Measurements from ENCODE around the gene OR10A5. TPM values are rescaled to one million over a fixed set of nuclear protein-coding genes. Genes with fewer than 3 reads are reported as not detected.

The OR10A5 gene
- total RNA-seq, 2 donors from 2014 or later: not detected

DNA sequence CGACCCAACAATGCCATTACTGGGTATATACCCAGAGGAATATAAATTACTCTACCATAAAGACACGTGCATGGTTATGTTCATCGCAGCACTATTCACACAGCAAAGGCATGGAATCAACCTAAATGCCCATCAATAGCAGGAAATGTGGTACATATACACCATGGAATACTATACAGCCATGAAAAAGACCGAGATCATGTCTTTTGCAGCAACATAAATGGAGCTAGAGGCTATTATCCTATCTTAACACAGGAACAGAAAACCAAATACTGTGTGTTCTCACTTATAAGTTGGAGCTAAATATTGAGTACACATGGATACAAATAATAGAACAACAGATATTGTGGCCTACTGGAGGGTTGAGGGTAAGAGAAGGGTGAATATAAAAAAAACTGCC lies 43.3 kb downstream of the OR10A5 start:
- H3K4me1 Mint-ChIP-seq (ENCODE audit: low read depth): no peaks in the 10 kb centered on the region
- no peaks in the 10 kb centered on the region for H3K36me3 Mint-ChIP-seq (ENCODE audit: insufficient read depth in 2 of 2)
- ATAC-seq (replicated peaks in 1 of 2): no peak
- no peak overlapping the region for H3K27ac Mint-ChIP-seq
- DNase-seq: no peak
- no peak overlapping the region for H3K4me3 Mint-ChIP-seq
- H3K27me3 Mint-ChIP-seq (ENCODE audit: low read depth): peaks cover 6% of the 10 kb centered on the region
- no peaks in the 10 kb centered on the region for H3K9me3 Mint-ChIP-seq

DNA sequence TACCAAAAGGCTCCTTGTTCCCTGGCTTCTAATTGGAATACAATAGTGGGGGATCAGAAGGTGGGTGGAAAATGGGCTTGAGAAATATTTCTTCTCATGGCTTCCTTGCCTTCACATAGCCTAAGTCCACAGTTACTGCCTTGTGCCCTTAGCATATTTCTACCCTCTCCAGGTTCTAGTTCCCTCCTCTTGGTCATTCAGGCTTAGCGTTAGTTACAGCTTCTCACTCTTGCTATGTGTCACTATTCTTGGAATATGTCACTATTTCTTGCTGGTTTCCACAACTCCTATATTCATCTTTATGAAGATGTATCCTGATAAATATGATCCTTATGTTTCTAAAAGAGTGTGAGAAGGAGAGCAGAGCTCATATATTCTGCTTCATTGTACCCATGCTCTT lies 44.4 kb downstream of the OR10A5 start:
- DNase-seq: no peak
- no peak overlapping the region for H3K27ac Mint-ChIP-seq
- H3K27me3 Mint-ChIP-seq (ENCODE audit: low read depth): no peaks in the 10 kb centered on the region
- no peaks in the 10 kb centered on the region for H3K9me3 Mint-ChIP-seq
- no peaks in the 10 kb centered on the region for H3K4me1 Mint-ChIP-seq (ENCODE audit: low read depth)
- no peaks in the 10 kb centered on the region for H3K36me3 Mint-ChIP-seq (ENCODE audit: insufficient read depth in 2 of 2)
- no peak for ATAC-seq (replicated peaks in 1 of 2)
- H3K4me3 Mint-ChIP-seq: no peak overlapping the region

DNA sequence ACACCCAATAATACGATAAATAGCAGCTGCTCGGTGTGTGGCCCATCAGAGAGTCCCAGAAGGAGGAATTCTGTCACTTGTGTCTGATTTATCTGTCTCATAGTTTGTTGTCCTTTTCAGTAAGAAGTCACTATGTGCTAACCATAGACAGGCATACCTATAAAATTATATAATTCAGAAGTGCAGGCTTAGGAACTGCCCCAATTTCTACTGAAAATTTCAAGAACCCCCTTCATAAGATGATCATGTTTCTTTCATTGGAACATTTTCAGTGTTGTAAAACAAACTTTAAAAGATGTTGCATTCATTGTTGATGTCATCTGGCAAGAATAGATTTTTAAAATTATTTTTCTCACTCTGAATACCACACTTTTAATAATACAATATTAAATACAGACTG lies 46.9 kb downstream of the OR10A5 start, which contains the start of gene OR2D2:
TSS of gene OR2D2 (minus strand) at position 101 of the 400 bp plus-strand sequence. CDS start at position 101, 0 bp downstream.
- Mint-ChIP-seq H3K4me3 (no peak within 1 kb of the TSS), H3K27ac (no peak within 1 kb of the TSS)
- ATAC-seq (replicated peaks in 1 of 2): no peak

DNA sequence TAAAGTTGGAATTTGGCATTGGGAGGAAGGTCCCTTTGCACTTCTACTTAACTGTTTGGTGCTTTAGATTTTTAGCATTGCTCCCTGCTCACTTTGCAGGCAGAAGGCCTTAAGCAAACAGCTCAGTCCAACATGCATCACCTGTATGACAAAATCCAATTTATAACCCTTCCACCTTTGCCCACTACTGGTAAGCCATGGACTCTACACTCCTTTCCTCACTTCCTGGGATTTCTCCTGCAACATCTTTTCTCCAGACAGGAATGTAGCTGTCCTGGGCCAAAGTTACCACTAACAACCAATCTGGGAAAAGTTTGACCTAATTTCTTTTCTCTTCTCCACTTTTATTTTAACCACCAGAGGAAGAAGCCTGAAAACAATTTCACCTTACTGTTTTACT lies 48.6 kb downstream of the OR10A5 start:
- no peak overlapping the region for H3K4me3 Mint-ChIP-seq
- H3K27me3 Mint-ChIP-seq (ENCODE audit: low read depth): peaks cover 13% of the 10 kb centered on the region
- ATAC-seq (replicated peaks in 1 of 2) (no peak), DNase-seq (no peak)
- H3K27ac Mint-ChIP-seq: no peak overlapping the region
- no peaks in the 10 kb centered on the region for H3K4me1 Mint-ChIP-seq (ENCODE audit: low read depth)
- no peaks in the 10 kb centered on the region for H3K36me3 Mint-ChIP-seq (ENCODE audit: insufficient read depth in 2 of 2)
- no peaks in the 10 kb centered on the region for H3K9me3 Mint-ChIP-seq

More for the DNA sequence above, 46.9 kb downstream of the OR10A5 start, which contains the start of gene OR2D2:
- no peak for DNase-seq
- Mint-ChIP-seq H3K27me3 (ENCODE audit: low read depth) (no peaks in the 10 kb centered on the region), H3K9me3 (no peaks in the 10 kb centered on the region), H3K36me3 (ENCODE audit: insufficient read depth in 2 of 2) (no peaks in the 10 kb centered on the region), H3K4me1 (ENCODE audit: low read depth) (no peaks in the 10 kb centered on the region)

DNA sequence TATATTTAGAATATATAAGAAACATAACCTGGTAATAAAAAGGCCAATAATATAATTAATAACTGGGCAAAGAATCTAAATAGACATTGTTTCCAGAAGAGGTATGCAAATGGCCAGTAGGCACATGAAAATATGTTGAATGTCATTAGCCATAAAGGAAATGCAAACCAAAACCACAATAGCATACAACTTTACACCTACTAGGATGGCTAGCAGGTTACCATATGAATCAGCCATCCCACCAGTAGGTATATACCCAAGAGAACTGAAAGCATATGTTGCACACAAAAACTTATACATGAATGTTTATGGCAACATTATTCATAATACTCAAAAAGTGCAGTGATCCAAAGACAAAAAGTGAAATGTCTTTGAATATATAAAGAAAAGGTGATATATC lies 49.5 kb downstream of the OR10A5 start:
- H3K36me3 Mint-ChIP-seq (ENCODE audit: insufficient read depth in 2 of 2): no peaks in the 10 kb centered on the region
- no peak for DNase-seq
- H3K27ac Mint-ChIP-seq: no peak overlapping the region
- H3K27me3 Mint-ChIP-seq (ENCODE audit: low read depth): peaks cover 13% of the 10 kb centered on the region
- H3K4me3 Mint-ChIP-seq: no peak overlapping the region
- no peaks in the 10 kb centered on the region for H3K9me3 Mint-ChIP-seq
- H3K4me1 Mint-ChIP-seq (ENCODE audit: low read depth): no peaks in the 10 kb centered on the region
- peak; percentile 73 to 76 for ATAC-seq (replicated peaks in 1 of 2)

Other genes starting within 250 kb of the OR10A5 start
- 10 to 100 TPM; 25.0 to 31.5 TPM for gene RRP8, start 242.1 kb upstream of the OR10A5 start, total RNA-seq
- 100 to 1,000 TPM; 114 to 118 TPM for gene ILK, start 241.9 kb upstream of the OR10A5 start, total RNA-seq
- 100 to 1,000 TPM; 108 to 123 TPM for gene TAF10, start 233.5 kb upstream of the OR10A5 start, total RNA-seq
- 10 to 100 TPM; 56.0 to 62.1 TPM for gene TPP1, start 226.3 kb upstream of the OR10A5 start, total RNA-seq
- gene DCHS1, start 189.9 kb upstream of the OR10A5 start, total RNA-seq: 1 to 10 TPM; 2.1 to 2.9 TPM
- 10 to 100 TPM; 38.2 to 39.8 TPM for gene MRPL17, start 162.3 kb upstream of the OR10A5 start, total RNA-seq
- gene OR2AG2, start 73.7 kb upstream of the OR10A5 start, total RNA-seq: under 1 TPM in 1 of 2 donors, not detected in 1; 0.19 TPM
- not detected for gene OR2AG1, start 62.7 kb upstream of the OR10A5 start, total RNA-seq
- gene OR6A2, start 46.0 kb upstream of the OR10A5 start, total RNA-seq: under 1 TPM in 1 of 2 donors, not detected in 1; 0.07 TPM
- gene OR10A2, start 17.4 kb downstream of the OR10A5 start, total RNA-seq: not detected
- gene OR10A4, start 30.9 kb downstream of the OR10A5 start, total RNA-seq: not detected
- gene OR2D2, start 46.8 kb downstream of the OR10A5 start, total RNA-seq: under 1 TPM in 1 of 2 donors, not detected in 1; 0.29 TPM
- gene OR2D3, start 75.3 kb downstream of the OR10A5 start, total RNA-seq: not detected
- gene ZNF215, start 80.7 kb downstream of the OR10A5 start, total RNA-seq: 1 to 10 TPM in 1 of 2 donors, under 1 TPM in 1; 0.23 to 1.4 TPM
- gene ZNF214, start 174.7 kb downstream of the OR10A5 start, total RNA-seq: under 1 TPM in 1 of 2 donors, not detected in 1; 0.10 TPM
- gene NLRP14, start 174.8 kb downstream of the OR10A5 start, total RNA-seq: under 1 TPM in 1 of 2 donors, not detected in 1; 0.12 TPM
- not detected for gene RBMXL2, start 243.3 kb downstream of the OR10A5 start, total RNA-seq

All from activated T-cell treated with anti-CD3 and anti-CD28 coated beads, Interleukin-2, amount 50 U/mL, for 72 hours (primary cell).